H1 (cell line): Measurements from ENCODE around the gene CCDC200. TPM values are rescaled to one million over a fixed set of nuclear protein-coding genes. Genes with fewer than 3 reads are reported as not detected.
"Not testable (repeated sequence)": the region's sequence is repeated elsewhere in the genome, so short reads cannot be mapped to it uniquely, and the experiment has no call there.

Experiments used
- CTCF ChIA-PET: fragments of 300-600 bp; sonication (Branson Sonifier 250); formaldehyde crosslinking; loops from one replicate; lab custom pipeline; 2021; ENCODE audit not compliant: partially characterized antibody; lab: Charles Lee
- POLR2A ChIA-PET: fragments of 300-600 bp; sonication (Branson Sonifier 250); formaldehyde crosslinking; loops from one replicate; lab custom pipeline; 2021; ENCODE audit warnings: inconsistent platforms; ENCODE audit not compliant: partially characterized antibody; lab: Charles Lee
- DNase-seq, 2 experiments: peaks; one replicate each; pipeline versions ENCODE4 v3.0.0 to v3.0.0-alpha.2; 2010 to 2022; ENCODE audit warnings: low spot score in 2 of 2, low read depth in 1 of 2, mixed read lengths in 1 of 2
- FAIRE-seq: peaks from 2 replicates; lab custom pipeline; 2011; peaks lifted over from hg19 to GRCh38; lab: Jason Lieb, UNC
- H2AFZ ChIP-seq: 2 replicates; pipeline ENCODE4 v1.8.1; 2012; ENCODE audit warnings: low read length, inconsistent platforms
- H2AK5ac ChIP-seq: 2 replicates; pipeline ENCODE4 v1.6.1; 2013; ENCODE audit warnings: low read depth, low read length
- H2BK120ac ChIP-seq: replicated peaks from 2 replicates; pipeline ENCODE3; 2013; ENCODE audit warnings: low read depth, low read length, inconsistent platforms
- H2BK12ac ChIP-seq: 2 replicates; pipeline ENCODE4 v1.6.1; 2013; ENCODE audit warnings: low read depth, low read length
- H2BK15ac ChIP-seq: 2 replicates; pipeline ENCODE4 v1.6.1; 2013; ENCODE audit warnings: low read length
- H2BK20ac ChIP-seq: 2 replicates; pipeline ENCODE4 v1.6.1; 2013; ENCODE audit warnings: low read length
- H2BK5ac ChIP-seq: 2 replicates; pipeline ENCODE4 v1.6.1; 2013; ENCODE audit warnings: low read depth, low read length
- H3K14ac ChIP-seq: 2 replicates; pipeline ENCODE4 v1.6.1; 2013; ENCODE audit warnings: inconsistent platforms; ENCODE audit not compliant: insufficient read length
- H3K18ac ChIP-seq: 2 replicates; pipeline ENCODE4 v1.6.1; 2013; ENCODE audit warnings: low read length; ENCODE audit errors: extremely low read depth
- H3K23ac ChIP-seq: 2 replicates; pipeline ENCODE4 v1.6.1; 2013; ENCODE audit warnings: inconsistent platforms; ENCODE audit not compliant: insufficient read length
- H3K23me2 ChIP-seq: 2 replicates; pipeline ENCODE4 v1.6.1; 2013; ENCODE audit warnings: low read depth, low read length
- H3K27ac ChIP-seq: 2 replicates; pipeline ENCODE4 v1.6.1; 2011; ENCODE audit warnings: low read depth, low read length, inconsistent platforms
- H3K27me3 ChIP-seq, 4 experiments: replicated peaks in 1 of 4; 1 replicate in 1 of 4; 2 replicates in 3 of 4; pipeline versions ENCODE4 v1.6.1 to v1.8.1; 2011 to 2013; ENCODE audit warnings: low read length in 3 of 4, mild to moderate bottlenecking in 3 of 4, inconsistent platforms in 2 of 4, mixed read lengths in 2 of 4, moderate library complexity in 1 of 4; ENCODE audit not compliant: control insufficient read depth in 3 of 4, insufficient read depth in 3 of 4; ENCODE audit errors: extremely low read depth in 1 of 4
- H3K36me3 ChIP-seq, 4 experiments: 2 replicates each; pipeline versions ENCODE4 v1.6.1 to v1.8.1; 2011 to 2013; ENCODE audit warnings: mild to moderate bottlenecking in 4 of 4, low read length in 3 of 4, moderate library complexity in 2 of 4, control low read depth in 1 of 4, inconsistent platforms in 1 of 4; ENCODE audit not compliant: insufficient read depth in 4 of 4, control insufficient read depth in 2 of 4
- H3K4ac ChIP-seq: replicated peaks from 2 replicates; pipeline ENCODE3; 2013; ENCODE audit warnings: low read length, low read depth, mixed read lengths, inconsistent platforms; ENCODE audit not compliant: insufficient read length
- H3K4me1 ChIP-seq, 4 experiments: replicated peaks in 1 of 4; 1 replicate in 1 of 4; 2 replicates in 3 of 4; pipeline versions ENCODE4 v1.6.1 to v1.8.1; 2011 to 2013; ENCODE audit warnings: low read length in 3 of 4, inconsistent platforms in 2 of 4, mixed read lengths in 1 of 4; ENCODE audit not compliant: insufficient read depth in 4 of 4, control insufficient read depth in 3 of 4
- H3K4me2 ChIP-seq, 2 experiments: 2 replicates each; pipeline versions ENCODE4 v1.6.1 to v1.8.1; 2011 to 2013; ENCODE audit warnings: low read depth in 2 of 2, low read length in 2 of 2, control low read depth in 1 of 2, inconsistent platforms in 1 of 2, mild to moderate bottlenecking in 1 of 2; ENCODE audit not compliant: insufficient read depth in 1 of 2
- H3K4me3 ChIP-seq, 4 experiments: fragments of 200-600, 300-600 bp in 1 of 4; sonication (generic), shearing (Covaris generic), sonication (Bioruptor Twin) in 1 of 4; 2 replicates each; pipeline versions ENCODE4 v1.5.1 to v1.8.1; 2011 to 2016; ENCODE audit warnings: low read length in 4 of 4, low read depth in 3 of 4, control low read depth in 2 of 4, inconsistent platforms in 2 of 4, mild to moderate bottlenecking in 2 of 4, mixed read lengths in 1 of 4, moderate library complexity in 1 of 4; ENCODE audit not compliant: insufficient read depth in 2 of 4; ENCODE audit errors: extremely low read depth in 1 of 4
- H3K56ac ChIP-seq: replicated peaks from 2 replicates; pipeline ENCODE3; 2013; ENCODE audit warnings: low read depth, mild to moderate bottlenecking, mixed read lengths, low read length, inconsistent platforms; ENCODE audit not compliant: insufficient read length
- H3K79me1 ChIP-seq: 2 replicates; pipeline ENCODE4 v1.6.1; 2013; ENCODE audit warnings: low read depth, low read length, control low read depth
- H3K79me2 ChIP-seq, 2 experiments: 2 replicates each; pipeline versions ENCODE4 v1.6.1 to v1.8.1; 2012 to 2013; ENCODE audit warnings: low read length in 2 of 2, mild to moderate bottlenecking in 2 of 2, inconsistent platforms in 1 of 2; ENCODE audit not compliant: insufficient read depth in 2 of 2, control insufficient read depth in 1 of 2
- H3K9ac ChIP-seq, 4 experiments: replicated peaks in 1 of 4; 1 replicate in 1 of 4; 2 replicates in 3 of 4; pipeline versions ENCODE4 v1.6.1 to v1.8.1; 2011 to 2013; ENCODE audit warnings: low read depth in 3 of 4, low read length in 3 of 4, control low read depth in 2 of 4, mild to moderate bottlenecking in 2 of 4, moderate library complexity in 2 of 4, inconsistent platforms in 1 of 4; ENCODE audit errors: extremely low read depth in 1 of 4
- H3K9me3 ChIP-seq, 2 experiments: 2 replicates each; pipeline versions ENCODE4 v1.6.1 to v1.8.1; 2012 to 2013; ENCODE audit warnings: mild to moderate bottlenecking in 2 of 2, moderate library complexity in 2 of 2, control low read depth in 1 of 2, inconsistent platforms in 1 of 2, low read depth in 1 of 2, low read length in 1 of 2, mixed read lengths in 1 of 2; ENCODE audit not compliant: insufficient read depth in 2 of 2
- H4K20me1 ChIP-seq, 2 experiments: replicated peaks in 1 of 2; 2 replicates each; pipeline versions ENCODE3 to v1.8.1; 2011 to 2013; ENCODE audit warnings: inconsistent platforms in 2 of 2, low read length in 2 of 2, mild to moderate bottlenecking in 1 of 2; ENCODE audit not compliant: insufficient read depth in 2 of 2, control insufficient read depth in 1 of 2
- H4K5ac ChIP-seq: 2 replicates; pipeline ENCODE4 v1.6.1; 2013; ENCODE audit warnings: low read length, low read depth, mixed read lengths, inconsistent platforms; ENCODE audit not compliant: insufficient read length
- H4K8ac ChIP-seq: 2 replicates; pipeline ENCODE4 v1.8.0; 2013; ENCODE audit warnings: mild to moderate bottlenecking, moderate library complexity, low read length, inconsistent platforms; ENCODE audit not compliant: insufficient read depth; ENCODE audit errors: extremely low read depth
- H4K91ac ChIP-seq: replicated peaks from 2 replicates; pipeline ENCODE3; 2013; ENCODE audit warnings: low read length, mixed read lengths, inconsistent platforms; ENCODE audit not compliant: insufficient read length
- WGBS, 2 experiments: shearing (Covaris generic) in 1 of 2; methylation state at CpG; one replicate each; pipeline versions ENCODE4 v1.1.6 to v1.1.7; 2013 to 2015; ENCODE audit warnings: low lambda C conversion rate in 2 of 2, mixed read lengths in 2 of 2, inconsistent platforms in 1 of 2, low coverage in 1 of 2, missing lambda C conversion rate in 1 of 2; ENCODE audit not compliant: insufficient replicate concordance in 2 of 2, insufficient coverage in 1 of 2, insufficient read length in 1 of 2; ENCODE audit errors: extremely low coverage in 1 of 2, missing lambda C conversion rate in 1 of 2; 5-methylcytosine and 5-hydroxymethylcytosine counted together
- polyA plus RNA-seq, 7 experiments: library from polyadenylated mRNA; depleted of rRNA in 3 of 7; stranded (reverse) in 5 of 7; unstranded in 2 of 7; fragments of >200 nt in 5 of 7; fragments of 200-250 nt in 2 of 7; gene quantifications; 1 replicate in 5 of 7; 2 replicates in 1 of 7; 4 replicates in 1 of 7; pipeline versions ENCODE4 v1.2.1 to v1.2.3, GENCODE V29; 2011 to 2013; ENCODE audit warnings: missing spikeins in 2 of 7, mixed read lengths in 2 of 7
- total RNA-seq: library from RNA; stranded (reverse); fragmentation: NEBNext Ultra II Directional; extraction: Animal tissue kit (Norgen Biotek cat#: 25700); gene quantifications from 2 replicates; pipeline ENCODE4 v1.2.1, GENCODE V29; 2021

The CCDC200 gene
- total and polyA plus RNA-seq, 2 of the 8 experiments (the other 6 are each of a cell fraction or from before 2014, with no cell fraction given): 0.11 TPM; not detected in 1

DNA sequence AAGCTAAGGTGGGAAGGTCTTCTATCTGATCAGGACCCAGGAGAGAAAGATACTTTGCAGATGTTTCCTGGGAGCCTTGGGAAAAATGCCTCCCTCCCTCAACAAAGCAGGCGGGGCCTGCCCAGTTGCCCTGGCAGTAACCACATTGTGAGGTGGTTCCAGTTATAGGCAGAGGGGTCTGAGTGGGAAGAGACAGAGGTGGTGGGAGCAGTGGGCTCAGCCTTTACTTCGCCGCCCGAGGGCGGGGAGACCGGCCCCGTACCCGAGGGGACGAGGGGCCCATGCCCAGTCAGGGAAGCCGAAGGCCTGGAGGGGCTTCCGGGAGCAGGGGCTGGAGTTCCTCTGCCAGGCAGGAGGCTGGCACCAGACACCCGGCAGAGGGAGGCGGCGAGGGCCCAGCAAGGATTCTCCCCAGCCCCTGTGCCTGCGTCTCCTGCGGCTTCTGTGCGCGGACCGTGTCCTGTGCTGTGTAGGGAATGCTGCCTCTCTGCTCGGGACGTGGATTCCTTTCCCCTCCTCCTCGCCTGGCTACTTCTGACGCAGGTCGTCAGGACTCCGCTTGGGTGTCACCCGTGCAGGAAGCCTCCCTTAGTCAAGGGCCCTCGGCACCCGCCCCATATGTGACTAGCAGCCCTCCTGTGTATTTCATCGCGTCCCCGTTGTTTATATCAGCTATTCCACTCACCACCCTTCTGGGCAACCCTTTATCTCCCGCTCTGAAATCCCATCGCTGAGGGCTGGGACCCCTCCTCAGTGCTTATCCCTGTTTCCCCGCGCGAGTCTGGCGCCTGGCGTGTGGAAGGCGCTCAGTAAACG is 3.0 kb upstream of the CCDC200 start:
- DNase-seq: peak in 1 of 2 experiments; percentile 39
- H3K9me3 ChIP-seq, CTCF ChIA-PET, H4K5ac ChIP-seq, H3K27me3 ChIP-seq, H2AK5ac ChIP-seq, H4K20me1 ChIP-seq, H3K9ac ChIP-seq, H4K91ac ChIP-seq, H3K4ac ChIP-seq, H3K4me1 ChIP-seq, H3K56ac ChIP-seq, H3K4me3 ChIP-seq, H2BK20ac ChIP-seq, H3K27ac ChIP-seq, H3K79me1 ChIP-seq, H3K79me2 ChIP-seq, H2BK5ac ChIP-seq, POLR2A ChIA-PET, H3K36me3 ChIP-seq, FAIRE-seq, H3K23me2 ChIP-seq, H2BK15ac ChIP-seq, H3K14ac ChIP-seq, H2BK12ac ChIP-seq, H2BK120ac ChIP-seq, H3K4me2 ChIP-seq, H2AFZ ChIP-seq, H3K23ac ChIP-seq, H3K18ac ChIP-seq, H4K8ac ChIP-seq: not testable (repeated sequence)
- 94% methylated on average over 15 of the region's 40 CpGs; no CpG with 5 or more reads in 1 of the 2 experiments for WGBS, 2 experiments
